Measurements from ENCODE around the gene PVALEF. TPM values are rescaled to one million over a fixed set of nuclear protein-coding genes. Genes with fewer than 3 reads are reported as not detected.

The PVALEF gene
- total RNA-seq, 6 experiments from 2014 or later: not detected

GRCh38 chr17:81138500-81138899, 26.8 kb upstream of the PVALEF start:
- Mint-ChIP-seq H3K27me3 (ENCODE audit: insufficient read depth) (peaks cover 14% of the 10 kb centered on the region; the same call in 1 of the 2 replicates), H3K36me3 (ENCODE audit: low read depth) (no peaks in the 10 kb centered on the region; the same call in 1 of the 2 replicates), H3K4me1 (ENCODE audit: low read depth) (no peaks in the 10 kb centered on the region), H3K9me3 (peaks cover 19% of the 10 kb centered on the region), H3K4me3 (no peak overlapping the region), H3K27ac (no peak overlapping the region)
- TF ChIP-seq CTCF (IDR thresholded peaks at IDR 0.05): no peak
- DNase-seq: no peak

- H3K4me1 Mint-ChIP-seq (ENCODE audit: low read depth): no peaks in the 10 kb centered on the region
- H3K9me3 Mint-ChIP-seq: peaks cover 19% of the 10 kb centered on the region
- no peaks in the 10 kb centered on the region; the same call in 1 of the 2 replicates for H3K36me3 Mint-ChIP-seq (ENCODE audit: low read depth)
- peaks cover 14% of the 10 kb centered on the region; the same call in 1 of the 2 replicates for H3K27me3 Mint-ChIP-seq (ENCODE audit: insufficient read depth)
- H3K27ac Mint-ChIP-seq: no peak overlapping the region
- DNase-seq: no peak
- no peak for TF ChIP-seq CTCF (IDR thresholded peaks at IDR 0.05)
- no peak overlapping the region for H3K4me3 Mint-ChIP-seq
These were observed 25.9 kb upstream of the PVALEF start for GRCh38 chr17:81139428-81139827.

- DNase-seq: no peak
- H3K27ac Mint-ChIP-seq: no peak overlapping the region
These were observed 25.3 kb upstream of the PVALEF start for GRCh38 chr17:81140018-81140417.

GRCh38 chr17:81140695-81141094, 24.6 kb upstream of the PVALEF start:
- no peak for TF ChIP-seq CTCF (IDR thresholded peaks at IDR 0.05)
- no peak overlapping the region for H3K4me3 Mint-ChIP-seq
- peaks cover 13% of the 10 kb centered on the region for H3K27me3 Mint-ChIP-seq (ENCODE audit: insufficient read depth)
- no peaks in the 10 kb centered on the region for H3K4me1 Mint-ChIP-seq (ENCODE audit: low read depth)
- no peak for DNase-seq
- no peak overlapping the region for H3K27ac Mint-ChIP-seq
- H3K36me3 Mint-ChIP-seq (ENCODE audit: low read depth): no peaks in the 10 kb centered on the region; the same call in 1 of the 2 replicates
- peaks cover 19% of the 10 kb centered on the region for H3K9me3 Mint-ChIP-seq

More at GRCh38 chr17:81140018-81140417, 25.3 kb upstream of the PVALEF start:
- no peaks in the 10 kb centered on the region for H3K4me1 Mint-ChIP-seq (ENCODE audit: low read depth)
- no peaks in the 10 kb centered on the region; the same call in 1 of the 2 replicates for H3K36me3 Mint-ChIP-seq (ENCODE audit: low read depth)
- H3K9me3 Mint-ChIP-seq: peaks cover 19% of the 10 kb centered on the region
- no peak for TF ChIP-seq CTCF (IDR thresholded peaks at IDR 0.05)
- H3K4me3 Mint-ChIP-seq: no peak overlapping the region
- H3K27me3 Mint-ChIP-seq (ENCODE audit: insufficient read depth): peaks cover 11% of the 10 kb centered on the region; the same call in 1 of the 2 replicates

- H3K36me3 Mint-ChIP-seq (ENCODE audit: low read depth): no peaks in the 10 kb centered on the region; the same call in 1 of the 2 replicates
- H3K4me3 Mint-ChIP-seq: no peak overlapping the region
- H3K27ac Mint-ChIP-seq: no peak overlapping the region
- DNase-seq: peak; percentile 57
- TF ChIP-seq CTCF (IDR thresholded peaks at IDR 0.05): peak; percentile 82
- no peaks in the 10 kb centered on the region for H3K4me1 Mint-ChIP-seq (ENCODE audit: low read depth)
- peaks cover 17% of the 10 kb centered on the region for H3K27me3 Mint-ChIP-seq (ENCODE audit: insufficient read depth)
- H3K9me3 Mint-ChIP-seq: peaks cover 18% of the 10 kb centered on the region
These were observed 22.8 kb upstream of the PVALEF start for GRCh38 chr17:81142301-81143199.

Data from HFFc6 (cell line).